NCI-H1105 treated with DMSO at 0.1 percent for 48 hours (cell line): ENCODE measurements around the gene MPPED1.

Source experiments
- DNase-seq: peaks from one replicate; lab custom pipeline; 2025; lab: John Stamatoyannopoulos, UW

MPPED1 gene

GRCh38 chr22:43392385-43392989 is 19.3 kb upstream of the MPPED1 start:
- DNase-seq, result no peak

GRCh38 chr22:43393132-43393843 is 18.5 kb upstream of the MPPED1 start:
- no peak for DNase-seq

DNA sequence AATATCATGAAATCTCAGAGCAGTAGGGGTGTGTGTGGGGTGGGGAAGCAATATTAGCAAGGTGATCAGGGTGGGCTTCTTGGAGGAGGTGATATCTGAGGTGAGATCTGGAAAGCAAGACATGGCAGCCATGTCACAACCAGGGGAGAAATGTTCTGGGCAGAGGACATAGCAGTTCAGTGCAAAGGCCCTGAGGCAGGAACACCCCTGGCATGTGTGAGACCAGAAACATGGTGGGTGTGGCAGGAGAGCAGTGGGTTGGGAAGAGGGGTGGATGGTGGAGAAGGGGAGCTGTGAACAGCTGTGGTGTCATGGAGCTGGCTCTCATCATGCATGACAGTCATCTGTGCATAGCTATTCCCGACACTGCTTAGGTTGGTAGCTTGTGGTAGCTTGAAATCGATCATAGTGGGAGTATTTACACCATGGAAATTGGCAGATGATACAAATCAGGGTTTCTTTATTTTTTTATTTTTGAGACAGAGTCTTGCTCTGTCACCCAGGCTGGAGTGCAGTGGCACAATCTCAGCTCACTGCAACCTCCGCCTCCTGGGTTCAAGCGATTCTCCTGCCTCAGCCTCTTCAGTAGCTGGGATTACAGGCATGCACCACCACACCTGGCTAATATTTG is 17.9 kb upstream of the MPPED1 start:
- DNase-seq, result no peak

DNA sequence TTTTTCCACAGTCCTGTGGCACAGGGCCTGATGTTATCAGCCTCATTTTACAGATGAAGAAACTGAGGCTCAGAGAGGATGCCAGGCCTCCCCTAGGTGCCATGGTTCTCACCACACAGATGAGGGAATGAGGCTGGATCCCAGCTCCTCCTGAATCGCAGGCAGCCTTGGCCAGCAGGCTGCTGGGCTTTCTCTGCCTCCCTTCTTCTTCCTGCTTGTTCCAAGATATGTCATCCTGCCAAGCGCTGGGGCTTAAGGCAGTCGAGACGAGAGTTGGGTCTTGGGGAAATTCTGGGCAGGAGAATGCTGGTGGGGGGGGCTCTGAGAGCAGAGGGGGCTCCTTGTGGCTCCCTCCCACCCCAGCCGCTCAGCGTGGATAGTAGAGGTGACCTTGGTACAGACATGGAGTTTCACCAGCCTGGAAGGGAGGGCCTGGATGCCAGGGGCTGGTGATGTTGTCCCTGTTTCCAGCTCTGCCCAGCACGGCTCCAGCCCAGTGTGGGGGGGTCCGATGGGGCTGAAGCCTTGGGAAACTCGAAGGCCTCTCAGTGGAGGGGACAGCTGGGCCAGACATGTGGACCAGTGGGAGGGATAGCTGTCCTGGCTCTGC is 16.6 kb upstream of the MPPED1 start:
- no peak for DNase-seq

DNA sequence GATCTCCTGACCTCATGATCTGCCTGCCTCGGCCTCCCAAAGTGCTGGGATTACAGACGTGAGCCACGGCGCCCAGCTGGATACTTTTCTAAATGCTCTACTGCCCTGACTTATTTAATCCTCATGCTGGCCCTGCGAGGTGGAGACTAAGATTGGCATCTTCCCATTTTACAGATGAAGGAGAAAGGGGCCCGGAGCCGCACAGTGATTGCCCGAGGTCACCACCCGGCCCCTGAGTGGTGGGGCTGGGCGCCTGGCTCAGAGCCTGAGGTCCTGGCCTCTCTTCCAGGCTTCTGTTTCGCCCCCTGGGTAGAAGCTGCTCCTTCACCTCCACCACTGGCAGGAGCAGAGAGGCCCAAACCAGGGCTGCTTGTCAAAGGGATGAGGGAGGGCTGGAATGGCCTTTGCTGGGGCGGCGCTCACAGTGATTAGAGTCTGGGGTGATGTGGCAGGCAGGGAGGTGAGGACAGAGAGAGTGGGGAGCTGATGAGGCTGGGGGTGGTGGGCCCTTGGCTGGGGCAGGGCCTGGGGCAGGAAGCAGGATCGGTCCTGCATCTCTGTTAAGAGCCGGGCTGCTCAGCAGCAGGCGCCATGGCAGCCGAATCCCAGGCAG is 15.4 kb upstream of the MPPED1 start:
- DNase-seq, result no peak

DNA sequence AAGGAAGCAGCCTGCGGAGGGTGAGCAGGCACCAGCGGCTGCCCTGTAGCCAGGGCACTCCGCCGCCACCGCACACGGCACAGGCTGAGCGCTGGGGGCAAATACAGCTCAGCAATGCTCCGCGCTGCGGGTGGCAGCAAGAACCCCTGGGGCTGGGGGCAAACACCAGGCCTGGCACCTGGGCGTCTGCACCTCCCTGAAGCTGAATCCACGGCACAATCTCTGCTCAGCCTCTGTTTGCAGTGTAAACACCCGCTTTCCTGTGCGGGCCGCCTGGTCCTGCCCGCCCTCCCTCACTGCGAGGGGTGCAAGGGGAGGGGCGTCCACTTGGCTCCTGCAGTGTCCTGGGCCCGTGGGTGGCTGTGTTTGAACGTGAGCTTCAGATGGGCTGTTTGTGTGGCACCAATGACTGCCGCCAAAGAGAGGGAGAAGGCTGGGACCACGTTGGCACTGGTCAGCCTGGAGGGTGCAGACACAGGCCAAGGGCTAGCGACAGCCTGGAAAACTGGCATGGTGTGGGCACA is 14.8 kb upstream of the MPPED1 start:
- no peak for DNase-seq

GRCh38 chr22:43397766-43398165 is 14.0 kb upstream of the MPPED1 start:
- no peak for DNase-seq

- no peak for DNase-seq
Measured at GRCh38 chr22:43398246-43398645, 13.6 kb upstream of the MPPED1 start.

DNA sequence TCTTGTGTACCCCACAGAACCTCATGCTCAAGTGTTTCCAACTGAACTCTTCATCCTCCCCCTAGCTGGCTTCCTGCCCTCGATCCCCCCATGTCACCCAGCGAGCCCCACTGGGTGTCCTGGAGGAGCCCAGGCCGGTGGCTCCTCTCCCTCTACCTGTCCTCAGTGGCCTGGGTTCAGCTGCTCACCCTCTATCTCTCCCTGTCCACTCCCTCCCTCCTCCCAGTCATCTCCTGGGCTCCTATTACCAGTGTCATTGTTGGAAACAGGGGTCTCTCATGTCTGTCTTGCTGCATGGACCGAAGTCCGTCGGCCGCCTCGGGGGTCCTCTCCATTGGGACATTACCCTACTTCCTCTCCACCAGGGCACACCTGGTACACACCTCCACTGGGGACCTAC is 12.9 kb upstream of the MPPED1 start:
- DNase-seq, result no peak

- DNase-seq, result no peak
Measured at GRCh38 chr22:43399338-43399979, 12.4 kb upstream of the MPPED1 start.

DNA sequence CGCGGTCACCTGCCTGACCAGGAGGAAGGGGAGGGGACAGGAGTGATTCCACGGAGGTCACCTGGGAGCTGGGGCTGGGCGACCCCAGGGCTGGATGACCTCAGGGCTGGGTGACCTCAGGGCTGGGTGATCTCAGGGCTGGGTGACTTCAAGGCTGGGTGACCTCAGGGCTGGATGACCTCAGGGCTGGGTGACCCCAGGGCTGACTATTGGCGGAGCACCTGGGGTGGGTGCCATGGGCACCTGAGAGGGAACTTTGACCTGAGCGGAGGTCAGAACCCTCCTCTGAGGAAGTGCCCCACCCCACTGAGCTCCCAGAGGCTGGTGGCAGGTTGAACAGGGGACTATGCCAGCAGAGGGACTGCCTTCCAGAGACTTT is 11.8 kb upstream of the MPPED1 start:
- DNase-seq, result no peak

DNA sequence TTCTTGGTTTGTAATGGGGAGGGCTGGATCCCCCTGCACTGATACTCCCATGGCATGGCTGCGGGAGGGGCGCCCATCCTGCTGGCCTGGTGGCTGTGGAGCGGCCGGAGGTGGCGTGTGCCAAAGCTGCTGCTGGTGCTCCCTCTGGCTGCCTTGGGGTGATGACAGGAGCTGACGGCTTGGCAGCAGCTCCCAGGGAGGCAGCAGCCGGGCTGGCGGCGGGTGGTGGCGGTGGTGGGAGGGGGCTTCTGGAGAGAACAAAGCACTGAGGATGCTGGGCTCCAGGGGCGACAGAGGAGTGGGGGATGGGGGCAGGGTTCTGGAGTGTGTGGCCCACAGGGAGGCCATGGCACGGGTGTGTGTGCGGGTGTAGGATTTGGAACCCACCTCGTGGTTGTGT is 11.4 kb upstream of the MPPED1 start:
- no peak for DNase-seq

DNA sequence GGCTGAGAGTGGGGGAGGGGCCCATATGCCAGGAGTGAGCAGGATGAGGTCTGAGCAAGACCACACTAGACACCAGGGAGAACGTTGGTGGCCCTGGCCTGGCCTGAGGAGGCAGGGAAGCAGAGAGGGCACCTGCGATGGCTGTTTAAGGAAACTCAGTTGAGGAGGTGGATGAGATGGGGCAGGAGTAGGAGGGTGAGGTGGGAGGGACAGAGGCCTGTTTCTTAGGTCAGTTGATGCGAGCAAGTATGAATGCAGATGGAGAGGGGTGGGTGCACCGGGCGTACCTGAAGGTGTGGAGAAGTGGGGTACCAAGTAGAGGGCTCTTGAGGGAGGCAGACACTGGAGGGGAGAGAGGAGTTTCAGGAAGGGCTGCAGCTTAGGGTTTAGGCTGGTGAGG is 10.6 kb upstream of the MPPED1 start:
- DNase-seq, result no peak

DNA sequence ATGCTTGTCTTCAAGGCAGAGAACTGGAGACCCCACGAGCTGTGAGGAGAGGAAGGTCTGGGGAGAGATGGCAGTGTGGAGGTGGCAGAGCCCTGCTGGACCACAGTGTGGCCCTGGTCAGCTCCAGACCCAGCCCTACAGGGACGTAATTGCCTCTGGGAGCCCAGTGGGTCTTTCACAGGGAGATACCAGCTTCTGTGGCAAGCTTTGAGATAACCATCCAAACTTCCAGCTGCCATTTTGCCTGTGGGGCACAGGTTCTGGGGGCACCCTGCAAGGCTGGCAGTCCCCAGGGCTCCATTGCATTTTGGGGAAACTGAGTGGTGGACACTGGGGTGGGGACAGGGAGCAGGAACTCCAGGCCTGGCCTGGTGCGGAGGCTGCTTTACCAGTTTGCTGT is 10.2 kb upstream of the MPPED1 start:
- DNase-seq, result no peak

- no peak for DNase-seq
Measured at GRCh38 chr22:43402128-43402527, 9.7 kb upstream of the MPPED1 start.

- DNase-seq, result no peak
Measured at GRCh38 chr22:43404673-43405385, 7.0 kb upstream of the MPPED1 start.

GRCh38 chr22:43406186-43406790 is 5.5 kb upstream of the MPPED1 start:
- DNase-seq, result no peak

DNA sequence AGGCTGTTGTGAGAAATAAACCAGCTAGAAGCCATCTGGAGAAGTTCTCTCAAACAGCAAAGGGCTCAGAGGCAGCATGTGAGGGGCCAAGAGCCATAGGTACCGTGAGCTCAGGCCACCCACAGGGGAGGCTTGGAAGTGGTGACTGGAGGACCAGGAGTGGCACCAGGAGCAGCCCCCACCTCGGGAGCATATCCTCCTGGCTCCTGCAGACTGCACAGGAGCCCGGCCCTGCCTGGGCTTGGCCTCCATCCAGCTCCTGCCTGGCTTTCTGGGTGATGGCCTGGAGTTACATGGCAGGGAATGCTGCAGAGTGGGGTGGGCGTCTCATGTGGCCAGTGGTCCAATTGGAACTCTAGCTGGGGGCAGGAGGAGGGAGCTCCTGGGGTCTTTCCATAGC is 4.2 kb upstream of the MPPED1 start:
- DNase-seq, result no peak

GRCh38 chr22:43408009-43408408 is 3.8 kb upstream of the MPPED1 start:
- no peak for DNase-seq

- no peak for DNase-seq
Measured at GRCh38 chr22:43409046-43409445, 2.8 kb upstream of the MPPED1 start.

- DNase-seq, result no peak
Measured at GRCh38 chr22:43409800-43410199, 2.0 kb upstream of the MPPED1 start.
